HG03378 (cell line): ENCODE results near the gene TIAL1.
"Not testable (repeated sequence)": the region's sequence is repeated elsewhere in the genome, so short reads cannot be mapped to it uniquely, and the experiment has no call there.

Source experiments
- ATAC-seq: cut with Tn5 transposase; IDR thresholded peaks from one replicate; pipeline ENCODE4 v1.9.1; 2021; ENCODE audit warnings: mild to moderate bottlenecking, moderate library complexity; ENCODE audit not compliant: unreplicated experiment

TIAL1 gene

DNA sequence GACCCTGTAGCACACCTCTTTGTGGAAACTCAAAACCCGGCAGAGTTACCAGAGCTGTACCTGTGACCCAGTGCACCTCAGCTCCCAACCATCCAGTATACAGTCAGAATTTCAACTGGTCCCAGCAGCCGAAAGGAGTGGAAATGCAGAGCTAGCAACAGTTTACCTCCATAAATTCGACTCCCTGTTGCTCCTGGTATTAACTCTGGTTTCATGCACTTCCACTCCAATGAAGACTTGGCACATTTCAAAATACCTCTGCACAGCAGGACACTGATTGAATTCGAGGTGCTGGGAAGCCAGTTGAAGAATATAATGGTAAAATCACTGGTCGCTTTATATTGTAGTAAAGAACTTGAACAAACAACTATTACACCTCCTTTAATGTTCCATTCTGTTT is 17.9 kb upstream of the TIAL1 start:
- ATAC-seq: no peak

- ATAC-seq: no peak
Observed at GRCh38 chr10:119613741-119614140, 17.0 kb upstream of the TIAL1 start.

DNA sequence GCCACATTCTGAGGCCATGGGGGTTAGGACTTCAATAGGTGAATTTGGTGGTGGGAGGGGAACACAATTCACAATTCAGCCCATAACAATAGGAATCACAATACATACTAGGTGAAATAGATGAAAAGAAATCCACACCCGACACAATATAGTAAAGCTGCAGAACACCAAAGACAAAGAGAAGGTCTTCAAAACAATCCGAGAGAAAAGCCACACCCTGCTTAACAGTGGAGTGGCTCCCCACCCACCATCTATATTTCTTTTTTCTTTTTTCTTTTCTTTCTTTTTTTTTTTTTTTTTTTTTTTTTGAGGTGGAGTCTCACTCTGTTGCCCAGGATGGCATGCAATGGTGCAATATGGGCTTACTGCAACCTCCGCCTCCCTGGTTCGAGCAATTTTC is 14.7 kb upstream of the TIAL1 start:
- no peak for ATAC-seq

DNA sequence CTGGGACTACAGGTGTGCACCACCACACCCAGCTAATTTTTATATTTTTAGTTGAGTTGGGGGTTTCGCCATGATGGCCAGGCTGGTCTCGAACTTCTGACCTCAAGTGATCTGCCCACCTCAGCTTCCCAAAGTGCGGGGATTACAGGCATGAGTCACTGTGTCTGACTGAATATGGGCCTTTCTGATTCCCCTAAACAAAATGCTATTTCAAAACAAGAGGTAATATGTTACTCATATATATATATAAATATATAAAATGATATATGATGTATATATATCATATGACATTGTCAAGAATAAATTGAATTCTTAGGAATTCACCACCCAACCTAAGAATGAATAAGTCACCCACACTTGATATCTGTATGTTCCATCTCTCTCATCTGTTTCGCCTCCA is 12.8 kb upstream of the TIAL1 start:
- no peak for ATAC-seq

- ATAC-seq: no peak
Observed at GRCh38 chr10:119608316-119609155, 11.8 kb upstream of the TIAL1 start.

DNA sequence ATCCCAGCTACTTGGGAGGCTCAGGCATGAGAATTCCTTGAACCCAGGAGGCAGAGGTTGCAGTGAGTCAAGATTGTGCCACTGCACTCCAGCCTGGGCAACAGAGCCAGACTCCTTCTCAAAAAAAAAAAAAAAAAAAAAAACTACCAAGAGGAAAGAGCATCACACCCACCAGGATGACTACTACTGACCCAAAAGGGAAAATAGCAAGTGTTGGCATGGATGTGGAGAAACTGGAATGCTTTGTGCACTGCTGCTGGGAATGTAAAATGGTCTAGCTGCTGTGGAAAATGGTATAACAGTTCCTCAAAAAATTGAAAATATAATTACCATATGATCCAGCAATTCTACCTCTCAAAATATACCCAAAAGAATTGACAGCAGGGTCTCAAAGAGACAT is 7.7 kb upstream of the TIAL1 start:
- no peak for ATAC-seq

DNA sequence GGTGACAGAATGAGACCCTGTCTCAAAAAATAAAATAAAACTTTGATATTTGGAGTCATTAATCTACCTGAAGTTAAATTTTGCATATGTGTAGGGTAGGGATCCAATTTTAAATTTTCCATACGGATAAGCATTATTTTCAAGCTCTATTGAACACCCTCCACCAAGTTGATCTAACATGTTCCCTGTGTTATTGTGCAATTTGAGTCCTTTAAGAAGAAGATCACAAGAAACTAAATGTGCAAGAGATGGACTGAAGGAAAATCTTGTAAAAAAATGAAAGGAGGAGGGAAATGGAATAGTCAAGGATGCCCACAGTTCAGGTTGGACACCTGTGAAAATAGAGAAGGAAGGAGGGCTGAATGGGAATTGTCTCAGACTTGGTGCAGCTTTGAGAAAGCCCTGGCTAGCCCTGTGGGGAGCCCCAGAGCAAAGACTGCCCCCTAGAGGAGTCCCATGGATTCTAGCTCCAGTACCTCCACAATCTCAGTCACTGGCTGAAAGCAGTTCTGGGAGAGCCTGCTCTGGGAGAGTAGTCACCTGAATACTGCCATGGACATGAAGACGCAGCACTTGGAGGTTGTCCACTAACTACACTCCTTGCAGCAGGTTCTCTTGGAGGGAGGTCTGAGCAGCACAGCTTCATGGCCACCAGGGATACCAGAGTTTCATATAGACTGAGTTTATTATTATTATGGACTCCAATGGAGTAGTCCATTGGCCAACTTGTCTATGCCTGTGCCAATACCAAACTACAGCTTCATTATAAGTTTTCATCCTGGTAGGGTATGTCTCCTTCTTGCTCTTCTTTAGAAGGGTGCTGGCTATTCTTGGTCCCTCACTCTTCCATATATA is 5.7 kb upstream of the TIAL1 start:
- no peak for ATAC-seq

DNA sequence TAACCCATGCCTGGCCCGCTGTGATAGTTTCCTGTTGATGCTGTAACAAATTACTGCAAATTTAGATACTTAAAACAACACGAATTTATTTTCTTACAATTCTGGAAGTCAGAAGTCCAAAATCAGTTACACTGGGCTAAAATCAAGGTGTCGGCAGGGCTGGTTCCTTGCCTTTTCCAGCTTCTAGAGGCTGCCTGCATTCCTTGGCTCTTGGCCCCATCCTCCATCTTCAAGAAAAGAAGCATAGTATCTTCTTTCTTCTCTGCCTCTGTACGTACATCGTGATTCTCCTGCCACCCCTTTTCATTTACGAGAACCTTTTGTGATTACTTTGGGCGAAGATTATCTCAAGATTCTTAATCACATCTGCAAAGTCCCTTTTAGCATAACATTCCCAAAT is 1.6 kb upstream of the TIAL1 start:
- no peak for ATAC-seq

GRCh38 chr10:119597405-119598186 is 832 bp upstream of the TIAL1 start:
- ATAC-seq: peak; percentile 28

- ATAC-seq: no peak
Observed at GRCh38 chr10:119595676-119596515, 868 bp downstream of the TIAL1 start.

DNA sequence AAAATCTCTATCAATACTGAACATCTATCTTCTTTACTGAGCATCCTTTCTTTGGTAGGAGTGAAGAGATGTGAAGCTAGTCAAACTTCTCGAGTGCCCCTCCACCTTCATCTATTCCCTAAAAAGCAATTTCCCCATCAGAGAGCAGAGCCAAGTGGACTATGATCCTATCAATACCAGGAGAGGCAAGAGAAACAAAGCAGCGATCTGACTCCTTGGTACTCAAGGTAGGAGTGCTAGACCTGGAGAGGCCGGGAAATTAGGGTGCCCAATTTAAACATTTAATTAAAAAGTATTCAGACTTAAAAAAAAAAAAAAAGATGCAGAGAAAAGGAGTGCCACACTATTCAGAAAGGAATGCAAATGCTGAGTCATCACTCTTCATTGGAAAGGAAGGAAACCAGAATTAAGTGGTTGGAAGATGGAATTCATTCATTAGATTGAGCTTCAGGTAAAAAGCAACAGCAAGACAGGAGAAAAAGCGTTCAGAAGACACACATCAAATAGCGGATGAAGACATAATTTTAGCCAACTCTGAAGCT is 1.6 kb downstream of the TIAL1 start:
- ATAC-seq: no peak

GRCh38 chr10:119588071-119588470 is 8.7 kb downstream of the TIAL1 start:
- ATAC-seq: no peak

DNA sequence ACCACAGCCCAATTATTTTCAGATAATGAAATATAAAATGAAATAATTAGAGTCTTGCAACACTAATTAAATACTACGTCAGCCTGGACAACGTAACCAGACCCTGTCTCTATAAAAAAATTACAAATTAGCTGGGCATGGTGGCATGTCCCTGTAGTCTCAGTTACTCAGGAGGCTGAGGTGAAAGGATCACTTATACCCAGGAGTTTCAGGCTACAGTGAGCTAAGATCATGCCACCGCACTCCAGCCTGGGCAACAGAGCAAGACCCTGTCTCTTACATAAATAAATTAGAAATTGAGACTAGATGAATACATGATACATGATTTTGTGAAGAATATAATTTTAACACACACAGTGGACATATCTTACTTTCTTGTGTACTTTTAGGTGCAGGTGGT is 18.4 kb downstream of the TIAL1 start:
- no peak for ATAC-seq

DNA sequence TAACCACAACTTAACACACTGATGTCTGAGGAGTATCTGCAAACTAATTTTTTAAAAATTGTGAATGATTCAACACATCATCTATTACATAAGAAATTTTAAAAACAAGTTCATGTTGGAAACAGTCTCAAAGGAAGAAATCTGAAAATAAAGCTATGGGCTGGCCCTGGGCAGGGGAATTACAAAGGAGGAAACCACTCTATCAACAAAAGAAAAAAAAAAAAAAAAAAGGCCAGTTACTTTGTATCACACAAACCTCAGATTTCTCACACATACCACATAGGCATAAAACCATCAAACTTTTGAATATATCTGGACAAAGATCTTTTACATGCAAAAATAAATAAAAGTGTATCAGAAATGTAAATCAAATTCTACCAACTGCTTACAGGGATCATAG is 20.8 kb downstream of the TIAL1 start:
- no peak for ATAC-seq

DNA sequence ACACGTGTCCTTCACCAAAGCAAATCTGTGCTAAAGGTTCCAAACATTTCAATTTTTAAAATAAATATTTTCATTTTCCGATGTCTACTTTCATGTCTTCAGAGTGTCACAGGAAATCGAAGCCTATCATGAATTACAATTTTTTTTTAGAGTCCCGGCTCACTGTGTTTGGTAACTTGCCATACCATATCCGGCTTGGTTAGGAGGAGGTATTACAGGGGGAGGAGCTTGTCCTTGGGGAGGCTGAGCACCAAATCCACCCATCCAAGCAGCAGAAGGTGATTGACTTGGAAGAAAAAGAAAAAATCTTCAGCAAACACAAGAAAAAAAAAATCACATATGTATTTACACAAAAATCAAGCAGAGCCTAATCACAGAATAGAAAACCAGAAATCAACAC is 21.3 kb downstream of the TIAL1 start:
- no peak for ATAC-seq

- no peak for ATAC-seq
Observed at GRCh38 chr10:119567978-119568377, 28.8 kb downstream of the TIAL1 start.

GRCh38 chr10:119562097-119562496 is 34.7 kb downstream of the TIAL1 start:
- ATAC-seq: no peak

- ATAC-seq: not testable (repeated sequence)
Observed at GRCh38 chr10:119559511-119559910, 37.3 kb downstream of the TIAL1 start.

- ATAC-seq: not testable (repeated sequence)
Observed at GRCh38 chr10:119556081-119556480, 40.7 kb downstream of the TIAL1 start.

GRCh38 chr10:119555178-119555784 is 41.5 kb downstream of the TIAL1 start:
- ATAC-seq: no peak
